GM21526 (cell line): ENCODE data around the gene PARVA.

Source experiments
- ATAC-seq: cut with Tn5 transposase; IDR thresholded peaks from one replicate; pipeline ENCODE4 v1.9.1; 2021; ENCODE audit warnings: moderate library complexity; ENCODE audit not compliant: unreplicated experiment, low FRiP score

The PARVA gene

GRCh38 chr11:12523180-12523924 is 146.0 kb downstream of the PARVA start:
- ATAC-seq, result no peak

GRCh38 chr11:12524865-12525264 is 147.5 kb downstream of the PARVA start:
- ATAC-seq, result no peak

- ATAC-seq, result no peak
Observed at GRCh38 chr11:12525466-12526055, 148.2 kb downstream of the PARVA start.

- no peak for ATAC-seq
Observed at GRCh38 chr11:12526789-12527188, 149.4 kb downstream of the PARVA start.

- ATAC-seq, result no peak
Observed at GRCh38 chr11:12528487-12528886, 151.1 kb downstream of the PARVA start.

- no peak for ATAC-seq
Observed at GRCh38 chr11:12529041-12529440, 151.7 kb downstream of the PARVA start.

- ATAC-seq, result no peak
Observed at GRCh38 chr11:12529793-12530192, 152.4 kb downstream of the PARVA start.

GRCh38 chr11:12531020-12531419 is 153.6 kb downstream of the PARVA start:
- ATAC-seq, result no peak

GRCh38 chr11:12531681-12532080 is 154.3 kb downstream of the PARVA start:
- no peak for ATAC-seq

- ATAC-seq, result no peak
Observed at GRCh38 chr11:12532580-12532979, 155.2 kb downstream of the PARVA start.

GRCh38 chr11:12534549-12534948 is 157.2 kb downstream of the PARVA start:
- ATAC-seq, result no peak

- ATAC-seq, result no peak
Observed at GRCh38 chr11:12535321-12535720, 157.9 kb downstream of the PARVA start.

- ATAC-seq, result no peak
Observed at GRCh38 chr11:12536566-12536965, 159.2 kb downstream of the PARVA start.

GRCh38 chr11:12537778-12538401 is 160.5 kb downstream of the PARVA start:
- ATAC-seq, result no peak

- ATAC-seq, result no peak
Observed at GRCh38 chr11:12538889-12539421, 161.6 kb downstream of the PARVA start.

GRCh38 chr11:12539572-12539971 is 162.2 kb downstream of the PARVA start:
- no peak for ATAC-seq

GRCh38 chr11:12540075-12540680 is 162.8 kb downstream of the PARVA start:
- ATAC-seq, result no peak

- no peak for ATAC-seq
Observed at GRCh38 chr11:12540913-12541582, 163.7 kb downstream of the PARVA start.

- ATAC-seq, result no peak
Observed at GRCh38 chr11:12541583-12542151, 164.3 kb downstream of the PARVA start.

GRCh38 chr11:12542186-12542935 is 165.0 kb downstream of the PARVA start:
- no peak for ATAC-seq
